NCI-H1694 (cell line): ENCODE data around the gene LSM4.

ENCODE experiments used
- DNase-seq: peaks from one replicate; lab custom pipeline; 2025; lab: John Stamatoyannopoulos, UW

LSM4 gene

GRCh38 chr19:18274781-18275356 is 48.0 kb downstream of the LSM4 start:
- DNase-seq: no peak

GRCh38 chr19:18274219-18274780 is 48.6 kb downstream of the LSM4 start, which contains the start of gene IQCN:
IQCN (minus strand) TSS chr19:18274452; CDS start chr19:18269478, 4,974 bp downstream.
- DNase-seq: no peak

- no peak for DNase-seq
These were observed 49.2 kb downstream of the LSM4 start for GRCh38 chr19:18273561-18274218.

DNA sequence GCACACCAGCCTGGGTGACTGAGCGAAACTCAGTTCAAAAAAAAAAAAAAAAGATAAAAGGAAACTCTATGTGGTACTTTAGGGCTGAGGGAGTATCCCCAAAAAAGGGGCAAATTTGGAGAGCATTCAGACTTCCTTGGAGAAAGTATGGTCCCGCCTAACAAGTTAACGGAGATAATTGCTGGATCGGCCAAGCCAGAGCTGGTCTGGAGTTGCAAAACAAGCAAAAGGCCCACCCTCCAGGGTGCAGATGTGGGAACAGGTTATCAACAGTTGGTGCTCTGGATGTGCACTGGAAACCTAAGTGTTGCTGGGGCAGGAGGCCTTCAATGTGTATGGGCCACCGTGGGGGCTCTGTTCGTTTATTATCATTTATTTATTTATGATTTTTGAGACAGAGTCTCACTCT is 51.4 kb downstream of the LSM4 start:
- no peak for DNase-seq

DNA sequence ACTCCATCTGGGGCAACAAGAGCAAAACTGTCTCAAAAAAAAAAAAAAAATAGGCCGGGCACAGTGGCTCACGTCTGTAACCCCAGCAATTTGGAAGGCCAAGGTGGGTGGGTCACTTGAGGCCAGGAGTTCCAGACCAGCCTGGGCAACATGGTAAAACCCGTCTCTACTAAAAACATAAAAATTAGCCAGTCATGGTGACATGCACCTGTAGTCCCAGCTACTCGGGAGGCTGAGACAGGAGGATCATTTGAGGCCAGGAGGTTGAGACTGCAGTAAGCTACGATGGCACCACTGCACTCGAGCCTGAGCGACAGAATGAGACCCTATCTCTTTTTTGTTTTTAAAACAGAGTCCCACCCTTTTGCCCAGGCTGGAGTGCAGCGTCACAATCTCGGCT is 52.5 kb downstream of the LSM4 start:
- no peak for DNase-seq

DNA sequence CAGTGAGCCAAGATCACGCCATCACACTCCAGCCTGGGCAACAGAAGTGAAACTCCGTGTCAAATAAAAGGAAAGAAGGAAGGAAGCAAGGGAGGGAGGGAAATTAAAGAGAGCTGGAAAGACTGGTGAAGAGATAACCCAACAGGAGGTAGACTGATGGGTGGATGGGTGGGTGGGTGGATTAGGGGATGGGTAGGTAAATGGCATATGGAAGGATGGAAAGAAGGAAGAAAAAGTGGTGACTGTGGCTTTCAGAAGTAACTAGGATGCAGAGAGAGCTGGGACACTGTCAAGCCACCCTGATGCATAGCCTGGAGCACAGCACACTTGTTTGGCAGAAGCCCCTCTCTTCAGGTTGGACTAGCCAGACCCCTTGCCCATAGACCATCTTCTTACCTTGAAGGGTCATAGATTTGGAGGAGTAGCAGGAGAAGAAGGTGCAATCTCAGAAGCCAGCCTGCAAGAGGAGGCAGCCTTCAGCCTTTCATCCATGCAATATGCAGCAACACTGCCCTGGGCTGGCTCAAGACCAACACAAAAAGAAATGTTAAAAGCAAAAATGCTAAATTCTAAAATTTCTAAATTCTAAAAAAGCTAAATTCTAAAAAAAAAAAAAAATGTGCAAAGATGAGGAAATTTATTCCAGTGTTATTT is 53.7 kb downstream of the LSM4 start:
- DNase-seq: no peak

DNA sequence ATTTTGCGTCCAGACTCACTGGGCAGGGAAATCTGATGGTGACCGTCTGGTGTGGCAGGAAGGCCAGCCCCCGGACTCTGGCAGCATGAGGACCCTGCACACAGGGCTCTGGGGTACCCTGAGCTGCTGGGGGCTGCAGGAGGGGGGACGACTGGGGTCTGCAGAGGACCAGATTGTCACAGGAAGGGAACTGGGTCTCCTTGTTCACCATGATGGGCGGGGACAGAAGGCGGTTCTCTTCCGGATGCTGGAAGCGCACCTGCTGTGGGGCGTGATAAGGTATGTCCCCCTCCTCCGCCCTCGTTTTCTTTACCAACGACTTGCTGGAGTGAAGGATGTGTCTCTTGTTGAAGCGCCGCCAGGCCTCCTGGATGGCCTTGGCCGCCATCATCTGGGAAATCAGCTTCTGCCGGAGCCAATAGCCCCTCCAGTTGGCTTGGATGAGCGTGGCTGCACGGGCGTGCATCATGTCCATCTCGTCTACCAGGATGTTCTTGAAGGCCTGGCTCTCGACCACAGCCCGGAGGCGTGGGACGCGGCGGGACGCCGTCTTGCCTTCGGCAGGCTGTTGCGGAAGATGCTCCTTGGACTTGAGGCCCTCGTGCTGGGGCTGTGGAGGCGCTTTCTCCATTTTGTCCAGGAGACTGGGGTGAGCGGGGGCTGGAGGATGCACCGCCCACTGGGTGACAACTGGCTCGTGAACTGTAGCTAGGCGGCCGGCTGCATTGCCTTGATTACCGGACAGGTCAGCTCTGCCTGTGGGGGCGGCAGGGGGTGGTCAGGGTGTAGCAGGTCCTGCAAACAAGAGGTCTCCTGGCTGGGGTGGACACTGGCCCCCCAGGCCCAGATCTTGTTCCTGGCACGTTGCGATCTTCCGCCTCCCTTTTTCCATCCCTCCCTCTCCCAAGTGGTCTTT is 55.8 kb downstream of the LSM4 start:
- no peak for DNase-seq

- no peak for DNase-seq
These were observed 57.3 kb downstream of the LSM4 start for GRCh38 chr19:18265582-18265981.

GRCh38 chr19:18264971-18265540 is 57.8 kb downstream of the LSM4 start:
- DNase-seq: no peak

GRCh38 chr19:18264137-18264854 is 58.6 kb downstream of the LSM4 start:
- DNase-seq: no peak

DNA sequence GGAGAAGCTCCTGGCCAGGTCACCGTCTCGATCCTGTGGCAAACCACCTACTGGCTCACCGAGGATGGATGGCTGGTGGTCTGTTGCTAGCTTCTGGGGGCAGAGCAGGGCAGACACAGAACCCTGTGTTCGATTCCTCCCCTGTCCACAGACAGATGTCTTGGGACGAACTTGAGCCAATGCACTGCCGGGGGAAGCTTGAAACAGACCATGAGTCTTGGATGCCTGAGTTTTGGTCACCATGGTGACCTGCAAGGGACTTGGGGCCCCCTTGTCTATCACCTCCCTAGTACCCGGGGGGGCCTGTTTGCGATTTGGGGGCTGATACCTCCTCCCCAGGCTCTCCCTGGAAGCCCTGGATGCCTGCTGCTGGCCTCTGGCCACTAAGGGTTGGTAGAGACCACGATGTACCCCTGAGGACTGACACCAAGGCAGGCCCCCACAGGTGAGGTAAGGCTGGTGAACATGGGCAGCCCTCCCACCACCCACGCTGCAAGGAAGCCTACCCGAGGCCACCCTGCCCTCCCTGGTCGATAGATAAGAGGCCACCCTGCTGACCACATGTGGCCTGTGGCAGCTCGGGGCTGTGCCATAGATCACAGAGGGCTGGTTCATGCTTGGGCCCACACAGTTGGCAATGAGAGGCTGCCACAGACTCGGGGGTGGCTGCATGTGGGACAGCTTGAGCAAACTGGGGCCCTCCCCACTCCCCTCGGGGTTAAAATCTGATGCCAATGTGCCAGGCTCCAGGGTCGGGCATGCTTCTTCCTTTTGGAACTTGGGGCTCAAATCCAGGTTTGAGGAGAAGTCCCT is 59.3 kb downstream of the LSM4 start:
- DNase-seq: no peak

DNA sequence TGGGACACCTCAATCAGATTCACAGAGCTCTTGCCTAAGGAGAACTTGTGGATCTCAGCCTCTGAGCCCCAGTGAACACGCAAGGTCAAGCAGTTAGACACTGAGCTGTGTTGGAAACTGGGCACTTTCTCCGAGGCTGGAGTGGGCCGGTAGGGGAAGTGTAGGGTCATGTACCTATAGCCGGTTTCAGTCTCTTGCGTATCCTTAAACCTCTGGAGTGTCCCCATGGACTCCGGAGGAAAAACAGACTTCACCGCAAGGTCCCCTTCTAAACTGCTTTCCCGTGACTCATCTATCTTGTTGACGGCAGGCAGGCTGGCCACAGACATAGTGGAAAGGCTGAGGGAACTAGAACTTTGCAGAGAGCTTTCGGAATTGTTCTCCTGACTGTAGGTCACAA is 60.0 kb downstream of the LSM4 start:
- DNase-seq: no peak

DNA sequence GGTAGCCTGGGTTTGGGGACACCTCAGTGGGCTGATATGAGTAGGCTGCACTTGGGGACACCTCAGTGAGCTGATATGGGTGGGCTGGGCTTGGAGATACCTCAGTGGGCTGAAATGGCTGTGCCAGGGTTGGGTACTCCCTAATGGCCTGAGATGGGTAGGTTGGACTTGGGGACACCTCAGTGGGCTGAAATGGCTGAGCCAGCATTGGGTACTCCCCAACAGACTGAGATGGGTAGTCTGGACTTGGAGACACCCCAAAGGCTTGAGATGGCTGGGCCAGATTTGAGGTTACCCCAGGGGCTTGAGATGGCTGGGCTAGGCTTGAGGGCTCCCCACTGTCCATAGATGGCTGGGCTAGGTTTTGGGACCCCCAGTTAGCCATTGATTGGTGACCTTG is 60.7 kb downstream of the LSM4 start:
- DNase-seq: no peak

DNA sequence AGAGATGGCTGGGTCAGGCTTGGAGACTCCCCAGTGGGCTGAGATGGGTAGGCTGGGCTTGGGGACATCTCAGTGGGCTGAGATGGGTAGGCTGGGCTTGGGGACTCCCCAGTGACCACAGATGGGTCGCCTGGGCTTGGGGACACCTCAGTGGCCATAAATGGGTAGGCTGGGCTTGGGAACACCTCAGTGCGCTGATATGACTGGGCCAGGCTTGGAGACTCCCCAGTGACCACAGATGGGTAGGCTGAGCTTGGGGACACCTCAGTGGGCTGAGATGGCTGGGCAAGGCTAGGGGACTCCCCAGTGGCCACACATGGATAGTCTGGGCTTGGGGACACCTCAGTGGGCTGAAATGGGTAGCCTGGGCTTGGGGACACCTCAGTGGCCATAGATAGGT is 61.4 kb downstream of the LSM4 start:
- DNase-seq: no peak

DNA sequence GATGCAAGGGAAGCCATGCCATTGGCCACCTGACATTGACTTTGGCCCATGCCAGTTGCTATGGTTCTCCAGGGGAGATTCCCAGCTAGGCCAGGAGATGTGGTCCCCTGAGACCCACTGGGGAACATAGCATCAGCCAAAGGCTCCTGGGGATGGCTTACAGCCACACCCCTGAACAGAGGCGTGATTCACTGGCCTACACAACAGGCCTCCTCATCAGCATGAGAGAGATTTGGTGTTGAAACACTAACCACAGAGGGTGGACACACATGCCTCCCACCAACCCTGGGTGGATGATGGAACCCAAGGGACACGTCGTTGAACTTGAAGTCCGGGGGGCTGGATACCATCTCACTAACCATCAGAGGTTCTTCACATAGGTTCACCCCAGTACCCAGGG is 63.0 kb downstream of the LSM4 start:
- no peak for DNase-seq

GRCh38 chr19:18257503-18258470 is 65.1 kb downstream of the LSM4 start:
- no peak for DNase-seq
